ENCODE data around the gene QRICH1.

Gene QRICH1

GRCh38 chr3:48997102-48997635, 96.7 kb downstream of the QRICH1 start:
- DNase-seq = no peak

GRCh38 chr3:48996640-48997039, 97.2 kb downstream of the QRICH1 start:
- DNase-seq = no peak

- no peak for DNase-seq
These were observed 100.0 kb downstream of the QRICH1 start for GRCh38 chr3:48993834-48994233.

DNA sequence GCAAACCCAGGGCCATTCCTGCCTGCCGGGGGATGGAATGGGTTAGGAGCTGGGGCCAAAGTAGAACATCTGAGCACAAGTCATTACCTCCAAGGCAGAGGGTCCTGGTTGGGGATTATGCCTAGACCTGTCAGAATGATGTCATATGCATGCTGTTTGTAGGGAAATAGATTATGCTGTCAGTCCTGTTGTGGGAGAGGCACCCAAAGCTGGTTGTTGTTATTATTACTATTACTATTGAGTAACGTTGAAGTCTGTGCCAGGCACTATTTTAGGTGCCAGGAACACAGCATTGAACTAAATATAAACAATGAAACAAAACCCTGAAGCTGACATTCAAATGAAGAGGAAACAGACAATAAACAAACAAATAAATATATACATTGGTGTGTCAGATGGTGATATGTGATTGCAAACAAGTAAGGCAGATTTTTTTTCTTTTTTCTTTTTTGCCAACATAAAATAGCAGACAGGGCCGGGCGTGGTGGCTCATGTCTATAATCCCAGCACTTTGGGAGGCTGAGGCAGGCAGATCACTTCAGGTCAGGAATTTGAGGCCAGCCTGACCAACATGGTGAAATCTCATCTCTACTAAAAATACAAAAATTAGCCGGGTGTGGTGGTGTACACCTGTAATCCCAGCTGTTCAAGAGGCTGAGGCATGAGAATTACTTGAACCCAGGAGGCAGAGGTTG, 101.9 kb downstream of the QRICH1 start:
- DNase-seq = no peak

DNA sequence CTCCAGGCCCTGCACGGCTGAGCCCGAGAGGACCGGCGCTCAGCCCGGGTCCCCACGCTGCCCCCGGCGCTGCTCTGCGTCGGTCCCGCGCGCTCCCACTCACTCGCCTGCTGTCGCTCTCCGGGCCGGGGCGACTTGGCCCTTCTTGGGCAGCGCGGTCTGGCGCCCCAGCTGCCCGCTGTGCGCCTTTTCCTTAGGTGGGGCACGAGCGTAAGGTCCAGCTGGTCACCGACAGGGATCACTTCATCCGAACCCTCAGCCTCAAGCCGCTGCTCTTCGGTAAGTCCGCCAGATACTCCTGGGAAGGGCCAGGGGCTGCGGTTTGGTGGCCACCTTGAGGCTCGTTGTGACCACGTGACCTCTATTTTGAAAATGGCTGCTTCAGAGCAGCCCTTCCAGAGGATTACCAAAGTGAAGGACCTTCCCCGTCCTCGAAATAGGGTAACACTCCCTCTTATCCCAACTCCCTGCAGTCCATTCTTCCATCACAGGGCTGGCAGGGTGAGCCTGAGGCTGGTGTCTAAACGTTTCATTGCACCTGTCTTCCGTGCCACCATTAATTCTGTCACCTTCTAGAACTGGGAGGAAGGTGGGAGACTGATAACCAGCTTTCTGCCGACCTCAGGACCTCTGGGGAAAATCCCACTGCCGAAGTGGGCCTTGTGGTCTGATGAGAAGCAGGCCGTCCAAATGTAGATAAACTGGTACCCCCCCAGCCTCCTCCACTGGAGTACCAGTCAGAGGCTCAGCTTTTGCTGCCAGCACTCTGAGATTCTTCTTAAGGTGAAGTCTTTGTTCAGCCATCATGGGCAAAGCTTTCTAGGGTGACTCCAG, 103.0 kb downstream of the QRICH1 start:
- DNase-seq = no peak

- peak; percentile 84 for DNase-seq
These were observed 103.9 kb downstream of the QRICH1 start, which contains the start of gene P4HTM for GRCh38 chr3:48989796-48990635. TSS of gene P4HTM (plus strand) at chr3:48990241. CDS start at chr3:48990257, 16 bp downstream.

DNA sequence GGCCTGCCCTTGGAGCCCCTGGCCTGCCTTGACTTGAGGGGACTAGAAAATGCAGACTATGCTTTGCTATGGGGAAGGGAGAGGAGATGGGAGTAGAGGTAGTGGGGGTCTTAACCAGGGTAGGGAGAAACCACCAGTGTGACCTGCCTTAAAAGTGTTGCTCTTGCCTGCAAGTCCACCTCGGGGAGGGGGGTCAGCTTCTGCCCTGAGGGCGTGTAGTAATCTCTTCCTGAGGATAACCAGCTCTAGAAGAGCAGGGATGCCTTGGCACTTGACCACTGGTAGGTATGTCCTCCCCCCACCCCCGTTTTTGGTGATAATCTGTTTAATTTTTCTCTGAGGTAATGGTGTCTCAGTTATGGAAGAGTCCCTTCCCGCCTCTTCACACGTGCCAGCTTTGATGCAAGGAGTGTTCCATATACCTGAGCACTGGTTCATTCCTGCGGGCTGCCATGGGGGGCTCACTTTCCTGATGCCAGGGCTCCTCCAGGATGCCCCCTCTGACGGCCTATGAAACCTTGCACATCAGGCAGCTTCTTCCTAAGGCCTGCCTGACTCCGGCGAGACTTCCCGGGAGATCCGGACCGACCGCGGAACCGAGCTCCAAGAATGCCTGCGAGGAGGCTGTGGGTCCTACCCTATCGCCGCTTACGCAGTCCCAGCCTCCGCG, 104.6 kb downstream of the QRICH1 start:
- no peak for DNase-seq

DNA sequence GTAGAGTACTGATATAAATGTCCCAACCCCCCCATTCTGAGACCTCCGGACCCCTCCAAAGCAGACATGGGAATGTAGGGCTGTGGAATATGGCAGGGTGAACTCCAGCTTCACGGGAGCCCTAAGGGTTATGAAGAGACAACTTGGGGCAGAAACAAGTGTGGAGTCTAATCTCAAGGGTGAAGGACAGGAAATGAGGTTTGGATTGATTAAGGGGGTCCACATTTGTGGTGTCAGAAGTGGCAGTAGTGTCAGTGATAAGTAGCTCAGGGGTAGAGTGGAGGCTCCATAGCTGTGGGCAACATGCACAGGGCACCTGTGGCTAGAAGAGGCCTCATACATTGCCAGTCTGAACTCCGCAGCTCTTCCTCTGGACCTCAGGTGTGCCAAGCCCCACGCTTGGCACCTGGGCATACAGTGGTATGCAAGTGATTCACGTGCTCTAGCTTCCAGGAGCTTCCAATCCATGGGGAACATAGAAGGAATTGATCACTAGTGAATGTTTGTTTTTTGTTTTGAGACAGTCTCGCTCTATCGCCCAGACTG, 108.0 kb downstream of the QRICH1 start:
- DNase-seq = no peak

DNA sequence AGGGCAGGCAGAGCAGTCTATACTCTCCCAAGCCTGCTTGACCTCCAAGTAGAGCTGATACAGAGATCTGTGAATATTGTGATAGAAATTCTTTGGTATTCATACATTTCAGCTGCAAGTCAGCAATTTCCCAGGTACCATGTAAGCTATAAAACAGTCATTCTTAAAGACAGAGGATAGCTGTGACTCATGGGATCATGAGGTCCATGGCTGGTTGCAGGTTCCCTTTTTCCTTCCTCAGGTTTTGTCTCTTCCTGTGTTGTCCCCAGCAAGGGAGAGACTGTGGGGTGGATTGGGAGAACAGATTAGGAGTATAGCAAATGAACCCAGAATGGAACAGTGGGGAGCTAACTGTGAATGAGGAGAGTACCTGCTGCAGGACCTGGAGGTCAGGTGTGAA, 109.2 kb downstream of the QRICH1 start:
- DNase-seq = no peak

- DNase-seq = no peak
These were observed 110.8 kb downstream of the QRICH1 start for GRCh38 chr3:48983096-48983495.

DNA sequence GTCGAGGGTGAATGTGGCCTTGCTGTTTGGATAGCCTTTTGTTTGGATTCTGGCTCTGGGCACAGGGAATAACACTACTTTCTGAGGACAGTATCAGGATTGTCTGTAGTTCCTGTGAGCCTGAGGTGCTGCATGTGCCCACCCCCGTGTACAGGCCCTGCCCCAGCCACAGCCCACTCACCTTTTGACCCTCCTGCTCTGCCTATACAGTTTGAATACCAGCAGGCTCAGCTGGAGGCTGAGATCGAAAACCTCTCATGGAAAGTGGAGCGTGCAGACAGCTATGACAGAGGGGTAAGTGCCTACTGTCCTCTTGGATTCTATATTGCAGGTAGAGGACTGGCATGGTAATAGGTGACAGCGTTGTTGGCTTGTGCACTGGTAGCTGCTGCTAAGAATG, 111.2 kb downstream of the QRICH1 start:
- DNase-seq = no peak

GRCh38 chr3:48982016-48982415, 111.9 kb downstream of the QRICH1 start:
- no peak for DNase-seq

- DNase-seq = no peak
These were observed 113.6 kb downstream of the QRICH1 start for GRCh38 chr3:48980295-48980694.

Data from activated naive CD4-positive, alpha-beta T cell treated with anti-CD3 and anti-CD28 coated beads, Interleukin-2, amount 50 U/mL, for 16 hours (primary cell).